ENCODE data around the gene TRIM7.
"Not testable (repeated sequence)": the region's sequence is repeated elsewhere in the genome, so short reads cannot be mapped to it uniquely, and the experiment has no call there.

The TRIM7 gene

GRCh38 chr5:181169459-181170236 lies 35.3 kb downstream of the TRIM7 start:
- not testable (repeated sequence) for DNase-seq

GRCh38 chr5:181168595-181169118 lies 36.3 kb downstream of the TRIM7 start:
- no peak for DNase-seq

GRCh38 chr5:181167814-181168488 lies 37.0 kb downstream of the TRIM7 start:
- no peak for DNase-seq

- no peak for DNase-seq
These were observed 37.9 kb downstream of the TRIM7 start for GRCh38 chr5:181166812-181167733.

- DNase-seq, result no peak
These were observed 40.7 kb downstream of the TRIM7 start for GRCh38 chr5:181164076-181164952.

GRCh38 chr5:181163487-181164075 lies 41.4 kb downstream of the TRIM7 start:
- DNase-seq, result no peak

GRCh38 chr5:181161534-181162175 lies 43.3 kb downstream of the TRIM7 start:
- no peak for DNase-seq

- DNase-seq, result not testable (repeated sequence)
These were observed 44.1 kb downstream of the TRIM7 start for GRCh38 chr5:181160755-181161533.

GRCh38 chr5:181160152-181160754 lies 44.7 kb downstream of the TRIM7 start:
- no peak for DNase-seq

- DNase-seq, result peak; percentile 63
These were observed 45.5 kb downstream of the TRIM7 start for GRCh38 chr5:181159286-181160151.

- DNase-seq, result no peak
These were observed 46.1 kb downstream of the TRIM7 start for GRCh38 chr5:181158869-181159268.

- no peak for DNase-seq
These were observed 48.2 kb downstream of the TRIM7 start for GRCh38 chr5:181156758-181157157.

- DNase-seq, result no peak
These were observed 51.2 kb downstream of the TRIM7 start for GRCh38 chr5:181153814-181154213.

GRCh38 chr5:181152406-181152805 lies 52.6 kb downstream of the TRIM7 start:
- no peak for DNase-seq

- DNase-seq, result no peak
These were observed 53.9 kb downstream of the TRIM7 start for GRCh38 chr5:181151146-181151545.

- no peak for DNase-seq
These were observed 54.9 kb downstream of the TRIM7 start for GRCh38 chr5:181149806-181150733.

GRCh38 chr5:181149355-181149754 lies 55.6 kb downstream of the TRIM7 start:
- no peak for DNase-seq

Measured in NCI-H2029 treated with DMSO at 0.1 percent for 48 hours (cell line).